Breast epithelium (tissue), 4 donors: ENCODE data around the gene CTNNA1. TPM values are rescaled to one million over a fixed set of nuclear protein-coding genes. Genes with fewer than 3 reads are reported as not detected.

Experiments
- DNase-seq, 2 donors: peaks; one replicate each; pipeline ENCODE4 v3.0.0-alpha.2; 2019; ENCODE audit warnings: low spot score in 2 of 2
- H3K27ac ChIP-seq, 2 donors: fragments of 200-600 bp; sonication (generic) in 1 of 2; one replicate each; pipeline ENCODE4 v1.5.1; 2016 to 2019; ENCODE audit warnings: mild to moderate bottlenecking in 1 of 2
- H3K27me3 ChIP-seq, 2 donors: fragments of 200-600 bp; sonication (generic) in 1 of 2; one replicate each; pipeline versions ENCODE4 v1.5.1 to v1.6.0; 2017 to 2019; ENCODE audit warnings: control low read depth in 1 of 2, mild to moderate bottlenecking in 1 of 2
- H3K36me3 ChIP-seq: fragments of 200-600 bp; one replicate; pipeline ENCODE4 v1.5.1; 2019
- H3K4me1 ChIP-seq, 2 donors: fragments of 200-600 bp; sonication (generic); one replicate each; pipeline ENCODE4 v1.5.1; 2016 to 2019; ENCODE audit warnings: control low read depth in 1 of 2
- H3K4me3 ChIP-seq, 3 donors: fragments of 200-600 bp; sonication (generic); 1 replicate in 2 of 3; 2 replicates in 1 of 3; pipeline ENCODE4 v1.5.1; 2016 to 2019; ENCODE audit warnings: mild to moderate bottlenecking in 3 of 3, moderate library complexity in 2 of 3
- H3K9me3 ChIP-seq, 2 donors: fragments of 200-600 bp; sonication (generic) in 1 of 2; one replicate each; pipeline ENCODE4 v1.5.1; 2016 to 2019; ENCODE audit warnings: control low read depth in 1 of 2
- CTCF ChIP-seq, 3 donors: fragments of 450-650 bp; IDR thresholded peaks; one replicate each; pipeline ENCODE4 v1.5.1; 2016 to 2017; ENCODE audit warnings: antibody characterized with exemption in 3 of 3, mild to moderate bottlenecking in 3 of 3, moderate library complexity in 3 of 3
- POLR2A ChIP-seq: fragments of 450-650 bp; IDR thresholded peaks from one replicate; pipeline ENCODE4 v1.6.1; 2016; ENCODE audit warnings: antibody characterized with exemption, mild to moderate bottlenecking, moderate library complexity
- POLR2AphosphoS5 ChIP-seq, 3 donors: sonication (generic); formaldehyde crosslinking; IDR thresholded peaks; one replicate each; pipeline ENCODE4 v1.6.1; 2017; ENCODE audit warnings: antibody characterized with exemption in 3 of 3
- intact Hi-C: fragments of 100-400 bp; cut with DNase I; formaldehyde crosslinking; loops from one replicate; pipeline ENCODE4 v1.15.1; 2023; ENCODE audit warnings: low total_unique reads
- total RNA-seq, 3 donors: library from RNA; depleted of rRNA; stranded (reverse); fragments of >200 nt; gene quantifications; one replicate each; pipeline ENCODE4 v1.1.0, GENCODE V29; 2016

CTNNA1 gene
- total RNA-seq, 3 donors from 2014 or later: 314 to 389 (median 321) TPM

GRCh38 chr5:138890644-138891043 is 137.4 kb downstream of the CTNNA1 start:
- Histone ChIP-seq H3K36me3 (no peaks in the 10 kb centered on the region), H3K4me3 (no peak overlapping the region), H3K27ac (no peak overlapping the region), H3K4me1 (no peaks in the 10 kb centered on the region), H3K27me3 (no peaks in the 10 kb centered on the region), H3K9me3 (no peaks in the 10 kb centered on the region)
- intact Hi-C loops: no loop called here
- TF ChIP-seq POLR2AphosphoS5 (IDR thresholded peaks at IDR 0.05) (no peak), CTCF (IDR thresholded peaks at IDR 0.05) (no peak), POLR2A (no peak)
- DNase-seq: no peak

GRCh38 chr5:138895918-138896317 is 142.7 kb downstream of the CTNNA1 start:
- Histone ChIP-seq H3K27me3 (no peaks in the 10 kb centered on the region), H3K9me3 (no peaks in the 10 kb centered on the region), H3K4me1 (no peaks in the 10 kb centered on the region), H3K27ac (no peak overlapping the region), H3K36me3 (no peaks in the 10 kb centered on the region), H3K4me3 (no peak overlapping the region)
- TF ChIP-seq CTCF (IDR thresholded peaks at IDR 0.05) (no peak), POLR2AphosphoS5 (IDR thresholded peaks at IDR 0.05) (no peak), POLR2A (no peak)
- intact Hi-C loops: no loop called here
- no peak for DNase-seq

- intact Hi-C loops: no loop called here
- Histone ChIP-seq H3K36me3 (no peaks in the 10 kb centered on the region), H3K9me3 (no peaks in the 10 kb centered on the region), H3K27ac (no peak overlapping the region), H3K4me3 (no peak overlapping the region), H3K27me3 (no peaks in the 10 kb centered on the region), H3K4me1 (no peaks in the 10 kb centered on the region)
- TF ChIP-seq POLR2A (no peak), POLR2AphosphoS5 (IDR thresholded peaks at IDR 0.05) (no peak), CTCF (IDR thresholded peaks at IDR 0.05) (no peak)
- DNase-seq: no peak
These were observed 145.1 kb downstream of the CTNNA1 start for GRCh38 chr5:138898299-138898698.

GRCh38 chr5:138898742-138899141 is 145.5 kb downstream of the CTNNA1 start:
- no peaks in the 10 kb centered on the region for H3K9me3 ChIP-seq
- TF ChIP-seq POLR2A (no peak), POLR2AphosphoS5 (IDR thresholded peaks at IDR 0.05) (no peak), CTCF (IDR thresholded peaks at IDR 0.05) (no peak)
- intact Hi-C loops: no loop called here

GRCh38 chr5:138900281-138900965 is 147.2 kb downstream of the CTNNA1 start:
- intact Hi-C loops: no loop called here
- Histone ChIP-seq H3K4me3 (no peak overlapping the region), H3K36me3 (peaks cover 2% of the 10 kb centered on the region), H3K9me3 (no peaks in the 10 kb centered on the region), H3K27ac (peak overlapping the region in 1 of 2 donors; percentile 3), H3K27me3 (no peaks in the 10 kb centered on the region), H3K4me1 (no peaks in the 10 kb centered on the region)
- no peak for TF ChIP-seq POLR2A
- TF ChIP-seq POLR2AphosphoS5 (IDR thresholded peaks at IDR 0.05): no peak
- TF ChIP-seq CTCF (IDR thresholded peaks at IDR 0.05): no peak
- DNase-seq: no peak

More at GRCh38 chr5:138898742-138899141, 145.5 kb downstream of the CTNNA1 start:
- H3K4me1 ChIP-seq: no peaks in the 10 kb centered on the region
- H3K4me3 ChIP-seq: no peak overlapping the region
- no peaks in the 10 kb centered on the region for H3K36me3 ChIP-seq
- H3K27ac ChIP-seq: no peak overlapping the region
- no peak for DNase-seq
- H3K27me3 ChIP-seq: no peaks in the 10 kb centered on the region
